Right ventricle myocardium inferior (tissue), 1 donor: ENCODE results near the gene ZNF304. TPM values are rescaled to one million over a fixed set of nuclear protein-coding genes. Genes with fewer than 3 reads are reported as not detected.
A peak's percentile ranks its signal among the peaks of the same experiment; 100 is the strongest.
"Not testable (repeated sequence)": the region's sequence is repeated elsewhere in the genome, so short reads cannot be mapped to it uniquely, and the experiment has no call there.

Source experiments
- ATAC-seq: fragments of 200-7000 bp; cut with Tn5 transposase; one replicate; pipeline ENCODE4 v1.9.1; 2020; ENCODE audit warnings: mild to moderate bottlenecking, moderate library complexity
- DNase-seq: peaks from one replicate; pipeline ENCODE4 v3.0.0; 2021; ENCODE audit errors: missing footprints
- intact Hi-C: fragments of 100-400 bp; cut with DNase I; formaldehyde crosslinking; loops from one replicate; pipeline ENCODE4 v1.11.0; 2022
- total RNA-seq: library from RNA; stranded (reverse); fragmentation: NEBNext Ultra II Directional; extraction: Animal tissue kit (Norgen Biotek cat#: 25700); gene quantifications from one replicate; pipeline ENCODE4 v1.2.1, GENCODE V29; 2021
- donor health status: DM: no; HTN: yes; CAD: no; lungs with severe emphysema.

Gene ZNF304
- total RNA-seq, 1 donor from 2014 or later = 7.8 TPM

DNA sequence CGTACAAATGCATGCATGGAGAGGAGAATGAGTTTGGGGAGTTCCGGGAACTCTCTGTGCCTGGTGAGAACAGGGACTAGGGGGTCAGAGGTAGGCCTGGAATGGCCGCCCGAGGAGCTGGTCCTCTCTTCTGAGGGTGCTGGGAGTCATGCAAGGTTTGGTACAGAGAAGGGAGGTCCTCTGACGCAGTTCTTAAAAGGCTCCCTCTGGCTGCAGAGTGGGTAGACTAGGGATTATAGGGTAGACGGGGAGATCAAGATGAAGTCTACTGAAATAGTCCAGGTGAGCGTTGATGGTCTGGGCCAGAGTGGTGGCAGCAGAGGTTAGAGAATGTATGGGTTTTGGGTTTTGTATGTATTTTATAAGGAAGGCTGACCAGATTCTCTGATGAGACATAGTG lies 796 bp downstream of the ZNF304 start:
- ATAC-seq = no peak

DNA sequence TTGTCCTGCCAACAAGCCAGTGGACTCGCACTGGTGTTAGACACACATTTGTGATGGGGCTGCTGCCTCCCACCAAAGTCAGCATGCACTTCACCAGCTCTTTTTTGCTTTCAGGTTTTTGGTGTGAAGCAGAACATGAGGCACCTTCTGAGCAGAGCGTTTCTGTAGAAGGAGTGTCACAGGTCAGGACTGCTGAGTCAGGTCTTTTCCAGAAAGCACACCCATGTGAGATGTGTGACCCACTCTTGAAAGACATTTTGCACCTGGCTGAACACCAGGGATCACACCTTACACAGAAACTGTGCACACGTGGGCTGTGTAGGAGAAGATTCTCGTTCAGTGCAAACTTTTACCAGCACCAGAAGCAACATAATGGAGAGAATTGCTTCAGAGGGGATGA lies 4.8 kb downstream of the ZNF304 start:
- intact Hi-C loops = no loop called here
- ATAC-seq = no peak
- no peak for DNase-seq

More for the DNA sequence above, 796 bp downstream of the ZNF304 start:
- intact Hi-C loops = no loop called here
- no peak for DNase-seq

DNA sequence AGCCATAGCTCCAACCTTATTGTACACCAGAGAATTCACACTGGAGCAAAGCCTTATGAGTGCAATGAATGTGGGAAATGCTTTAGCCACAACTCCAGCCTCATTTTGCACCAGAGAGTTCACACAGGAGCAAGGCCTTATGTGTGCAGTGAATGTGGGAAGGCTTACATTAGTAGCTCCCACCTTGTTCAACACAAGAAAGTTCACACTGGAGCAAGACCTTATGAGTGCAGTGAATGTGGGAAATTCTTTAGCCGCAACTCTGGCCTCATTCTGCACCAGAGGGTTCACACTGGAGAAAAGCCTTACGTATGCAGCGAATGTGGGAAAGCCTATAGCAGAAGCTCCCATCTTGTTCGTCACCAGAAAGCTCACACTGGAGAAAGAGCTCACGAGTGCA lies 6.3 kb downstream of the ZNF304 start:
- ATAC-seq (no peak), DNase-seq (no peak)
- intact Hi-C loops = no loop called here

DNA sequence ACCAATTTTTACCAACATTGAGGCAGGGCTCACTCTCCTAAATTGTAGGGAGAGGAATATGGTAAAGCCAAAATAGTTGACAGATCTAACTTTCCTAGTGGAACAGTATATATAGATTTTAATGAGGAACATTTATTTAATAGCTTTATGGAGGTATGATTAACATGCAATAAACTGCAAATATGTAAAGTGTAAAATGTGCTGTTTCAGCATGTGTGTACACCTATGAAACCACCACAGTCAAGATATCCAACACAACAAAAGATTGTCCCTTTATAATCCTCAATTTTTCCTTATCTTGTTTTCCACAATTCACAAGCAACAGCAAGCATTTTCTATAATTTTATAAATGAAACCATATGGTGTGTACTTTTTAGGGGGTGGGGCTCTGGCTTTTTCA lies 8.2 kb downstream of the ZNF304 start:
- DNase-seq (no peak), ATAC-seq (no peak)
- intact Hi-C loops = no loop called here

DNA sequence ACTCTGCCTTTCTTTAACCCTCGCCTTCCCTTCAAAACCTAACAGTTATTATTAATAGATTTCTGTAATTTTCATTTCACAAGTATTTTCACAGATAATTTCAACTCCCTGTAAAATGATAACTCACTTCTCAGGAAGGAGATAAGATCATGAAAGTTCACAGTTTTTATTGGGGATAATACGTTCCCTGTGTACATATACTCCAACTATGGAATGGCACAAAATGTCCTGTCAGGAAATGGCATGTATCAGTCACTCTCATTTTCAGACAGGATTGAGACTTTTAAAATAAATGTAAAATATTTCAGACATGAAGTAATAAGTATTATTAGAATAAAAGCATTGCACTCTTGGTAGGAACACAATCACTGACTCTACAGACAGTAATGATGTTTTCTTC lies 11.3 kb downstream of the ZNF304 start:
- intact Hi-C loops = loop anchor here (2.0 kb wide), 1 partner anchor 42 kb away; the partner anchor contains the start of gene ZNF543
- no peak for ATAC-seq

DNA sequence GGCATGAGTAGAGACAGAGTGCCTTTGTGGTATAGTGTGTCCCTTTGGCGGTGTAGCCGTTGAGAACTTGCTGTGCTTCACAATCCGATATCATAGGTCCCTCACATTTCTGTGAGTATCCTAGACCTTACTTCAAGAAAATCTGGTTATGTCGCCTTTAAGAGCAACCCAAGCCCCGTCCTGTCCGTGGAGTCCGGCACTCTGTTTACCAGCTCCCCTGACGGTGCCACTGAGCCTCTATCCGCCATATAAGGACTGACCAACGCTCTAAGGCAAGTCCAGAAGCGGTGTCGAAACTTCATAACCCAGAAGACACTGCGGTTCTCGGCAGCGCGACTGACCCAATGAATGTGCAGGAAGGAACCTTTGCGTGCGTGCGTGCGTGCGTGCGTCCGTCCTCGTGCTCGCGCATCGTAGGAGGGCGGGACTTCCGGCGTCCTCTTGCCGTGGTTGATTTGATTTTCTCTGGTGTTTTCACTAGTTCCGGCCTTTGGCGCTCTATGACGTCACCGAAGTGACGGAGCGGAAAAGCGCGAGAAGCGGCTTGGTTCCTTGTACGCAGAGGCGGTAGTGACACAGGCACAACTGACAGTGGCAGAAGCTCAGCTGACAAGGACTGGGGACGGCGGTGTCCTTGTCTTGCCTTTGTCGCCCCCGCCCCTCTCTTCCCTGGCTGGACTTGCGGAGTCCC lies 12.1 kb downstream of the ZNF304 start, which contains the start of the genes TRAPPC2B and ZNF547:
TSS of gene TRAPPC2B (plus strand) at position 555 of the 691 bp plus-strand sequence. CDS start 1,283 bp downstream, outside the sequence.
TSS of gene ZNF547 (plus strand) at position 555 of the 691 bp plus-strand sequence. CDS start 5,005 bp downstream, outside the sequence.
- DNase-seq (peak; percentile 99), ATAC-seq (peak; percentile 97)
- intact Hi-C loops = loop anchor here (2.0 kb wide), 1 partner anchor 42 kb away; the partner anchor contains the start of gene ZNF543

More for the DNA sequence above, 11.3 kb downstream of the ZNF304 start:
- DNase-seq = no peak

DNA sequence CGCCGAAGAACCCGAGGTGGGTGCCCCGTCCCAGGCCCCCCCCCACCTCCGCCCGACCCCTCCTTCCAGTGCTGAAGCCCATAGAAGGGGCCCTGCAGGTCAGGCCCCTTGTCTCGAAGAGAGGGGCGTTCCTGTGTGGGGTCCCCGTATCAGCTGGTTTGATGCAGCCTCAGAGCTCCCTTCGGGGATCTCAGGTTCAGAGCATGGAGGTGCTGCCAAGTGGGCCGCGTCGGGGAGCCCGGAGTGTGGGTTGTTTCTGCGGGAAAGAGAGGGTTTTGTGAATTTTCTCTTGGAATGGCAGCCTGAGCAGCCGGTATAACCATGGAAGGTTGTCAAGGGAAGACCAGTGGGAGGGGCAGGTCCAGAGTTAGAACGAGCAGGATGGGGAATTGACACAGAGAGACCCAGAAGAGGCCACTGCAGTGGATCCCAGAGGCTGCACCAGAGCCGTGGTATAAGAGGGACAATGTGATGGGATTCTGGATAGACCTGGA lies 12.7 kb downstream of the ZNF304 start:
- ATAC-seq (peak; percentile 1), DNase-seq (no peak)
- intact Hi-C loops = loop anchor here (2.0 kb wide), 1 partner anchor 43 kb away; the partner anchor contains the start of gene ZNF543

DNA sequence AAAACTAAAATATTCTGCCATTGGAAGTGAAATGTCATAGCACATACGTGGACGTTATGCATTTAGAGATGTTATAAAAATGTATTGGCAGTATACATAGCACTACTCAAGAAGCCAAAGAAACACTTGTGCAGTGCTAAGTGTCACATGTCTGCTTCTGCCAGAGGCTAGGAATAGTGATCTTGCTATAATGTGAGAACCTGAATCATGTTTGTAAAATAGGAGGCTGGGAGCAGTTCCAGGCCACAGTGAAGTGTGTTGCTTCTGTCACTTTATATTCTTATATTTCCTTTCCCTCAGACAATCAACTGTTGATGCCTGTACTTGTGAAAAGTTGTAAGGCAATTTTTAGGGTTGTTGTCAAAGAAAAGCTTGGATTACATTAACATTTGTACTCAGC lies 15.7 kb downstream of the ZNF304 start:
- ATAC-seq (no peak), DNase-seq (no peak)
- intact Hi-C loops = no loop called here

DNA sequence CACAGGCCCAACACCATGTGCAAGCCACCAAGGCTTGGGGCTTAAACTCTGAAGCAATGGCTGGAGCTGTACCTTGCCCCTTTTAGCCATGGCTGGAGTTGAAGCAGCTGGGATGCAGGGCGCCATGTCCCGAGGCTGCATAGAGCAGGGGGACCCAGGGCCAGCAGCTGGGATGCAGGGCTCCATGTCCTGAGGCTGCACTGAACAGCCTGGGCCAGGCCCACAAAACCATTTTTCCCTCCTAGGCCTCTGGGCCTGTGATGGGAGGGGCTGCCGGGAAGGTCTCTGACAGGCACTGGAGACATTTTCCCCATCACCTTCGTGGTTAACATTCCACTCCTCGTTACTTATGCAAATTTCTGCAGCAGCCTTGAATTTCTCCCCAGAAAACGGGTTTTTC lies 23.1 kb downstream of the ZNF304 start:
- DNase-seq = no peak
- ATAC-seq = no peak
- intact Hi-C loops = no loop called here

DNA sequence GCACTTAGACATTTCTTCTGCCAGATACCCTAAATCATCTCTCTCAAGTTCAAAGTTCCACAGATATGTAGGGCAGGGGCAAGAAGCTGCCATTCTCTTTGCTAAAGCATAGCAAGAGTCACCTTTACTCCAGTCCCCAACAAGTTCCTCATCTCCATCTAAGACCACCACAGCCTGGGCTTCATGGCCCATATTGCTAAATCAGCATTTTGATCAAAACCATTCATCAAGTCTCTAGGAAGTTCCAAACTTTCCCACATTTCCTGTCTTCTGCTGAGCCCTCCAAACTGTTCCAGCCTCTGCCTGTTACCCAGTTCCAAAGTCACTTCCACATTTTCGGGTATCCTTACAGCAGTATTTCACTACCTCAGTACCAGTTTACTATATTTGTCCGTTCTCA lies 23.6 kb downstream of the ZNF304 start:
- DNase-seq, ATAC-seq, intact Hi-C loops: not testable (repeated sequence)

DNA sequence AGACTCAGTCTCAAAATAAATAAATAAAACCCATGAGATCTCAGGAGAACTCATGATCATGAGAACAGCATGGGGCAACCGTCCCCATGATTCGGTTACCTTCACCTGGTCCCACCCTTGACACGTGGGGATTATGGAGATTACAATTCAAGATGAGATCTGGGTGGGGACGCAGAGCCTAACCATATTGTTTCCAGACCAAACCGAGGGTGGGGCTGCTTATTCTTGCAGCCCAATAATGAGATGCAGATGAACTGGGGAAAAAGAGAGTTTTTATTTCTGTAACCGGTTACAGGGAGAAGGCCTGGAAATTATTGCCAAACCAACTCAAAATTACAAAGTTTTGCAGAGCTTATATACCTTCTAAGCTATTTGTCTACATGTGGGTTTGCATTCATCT lies 25.1 kb downstream of the ZNF304 start:
- ATAC-seq (no peak), DNase-seq (no peak)
- intact Hi-C loops = no loop called here

DNA sequence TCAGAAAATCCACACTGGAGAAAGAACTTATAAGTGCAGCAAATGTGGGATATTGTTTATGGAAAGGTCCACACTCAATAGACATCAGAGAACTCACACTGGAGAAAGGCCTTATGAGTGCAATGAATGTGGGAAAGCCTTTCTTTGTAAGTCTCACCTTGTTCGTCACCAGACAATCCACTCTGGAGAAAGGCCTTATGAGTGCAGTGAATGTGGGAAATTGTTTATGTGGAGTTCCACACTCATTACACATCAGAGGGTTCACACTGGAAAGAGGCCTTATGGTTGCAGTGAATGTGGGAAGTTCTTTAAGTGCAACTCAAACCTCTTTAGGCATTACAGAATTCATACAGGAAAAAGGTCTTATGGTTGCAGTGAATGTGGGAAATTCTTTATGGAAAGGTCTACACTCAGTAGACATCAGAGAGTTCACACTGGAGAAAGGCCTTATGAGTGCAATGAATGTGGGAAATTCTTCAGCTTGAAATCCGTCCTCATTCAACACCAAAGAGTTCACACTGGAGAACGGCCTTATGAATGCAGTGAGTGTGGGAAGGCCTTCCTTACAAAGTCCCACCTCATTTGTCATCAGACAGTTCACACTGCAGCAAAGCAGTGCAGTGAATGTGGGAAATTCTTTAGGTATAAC lies 26.6 kb downstream of the ZNF304 start:
- intact Hi-C loops = no loop called here
- no peak for ATAC-seq
- DNase-seq = no peak

DNA sequence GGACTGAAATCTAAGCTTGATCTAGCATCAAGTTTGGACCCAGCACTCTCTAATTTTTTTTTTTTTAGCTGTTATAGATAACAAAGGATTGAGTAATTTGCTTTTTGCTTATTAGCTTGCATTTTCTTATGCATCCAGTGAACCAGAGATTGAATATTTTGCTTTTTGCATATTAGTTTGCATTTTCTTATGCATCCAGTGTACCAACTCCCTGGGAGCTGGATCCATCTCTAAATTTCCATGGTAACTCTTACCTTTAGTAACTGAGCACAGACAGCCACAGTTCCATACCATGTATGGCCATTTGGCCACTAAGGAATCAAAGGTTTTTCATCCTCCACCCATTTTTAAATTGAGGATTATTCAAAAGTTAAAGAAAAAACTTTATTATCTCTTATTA lies 29.9 kb downstream of the ZNF304 start:
- ATAC-seq = no peak
- intact Hi-C loops = no loop called here

DNA sequence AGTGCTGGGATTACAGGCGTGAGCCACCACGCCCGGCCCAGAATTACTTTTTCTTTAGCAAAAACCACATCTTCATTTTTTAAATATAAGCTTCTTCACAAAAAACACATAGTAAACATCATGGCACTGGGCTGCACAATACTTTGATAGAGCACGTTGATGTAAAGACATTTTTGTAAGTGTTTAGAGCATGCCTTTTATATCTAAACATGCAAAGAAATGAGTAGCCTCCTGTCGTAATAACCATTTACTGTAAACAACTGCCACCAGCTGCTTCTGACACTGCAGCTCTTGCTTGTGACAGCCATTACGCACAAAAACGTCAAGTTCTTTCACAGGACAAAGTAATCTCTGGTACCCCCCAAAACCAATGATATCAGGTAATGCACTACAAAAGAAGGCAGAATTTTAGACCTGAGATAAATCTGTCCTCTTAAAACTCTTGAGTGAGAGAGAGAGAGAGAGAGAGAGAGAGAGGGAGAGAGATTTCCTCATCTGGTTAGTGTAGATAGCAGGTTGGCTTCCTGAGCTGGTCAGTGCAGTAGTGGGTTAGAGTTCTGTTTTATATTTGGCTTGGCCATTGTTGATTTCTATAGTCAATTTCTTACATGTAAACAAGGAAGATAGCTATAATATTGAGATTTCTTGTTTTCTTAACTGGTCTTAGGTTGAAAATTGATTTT lies 31.9 kb downstream of the ZNF304 start:
- ATAC-seq (no peak), DNase-seq (no peak)
- intact Hi-C loops = no loop called here

More for the DNA sequence above, 29.9 kb downstream of the ZNF304 start:
- DNase-seq = no peak

DNA sequence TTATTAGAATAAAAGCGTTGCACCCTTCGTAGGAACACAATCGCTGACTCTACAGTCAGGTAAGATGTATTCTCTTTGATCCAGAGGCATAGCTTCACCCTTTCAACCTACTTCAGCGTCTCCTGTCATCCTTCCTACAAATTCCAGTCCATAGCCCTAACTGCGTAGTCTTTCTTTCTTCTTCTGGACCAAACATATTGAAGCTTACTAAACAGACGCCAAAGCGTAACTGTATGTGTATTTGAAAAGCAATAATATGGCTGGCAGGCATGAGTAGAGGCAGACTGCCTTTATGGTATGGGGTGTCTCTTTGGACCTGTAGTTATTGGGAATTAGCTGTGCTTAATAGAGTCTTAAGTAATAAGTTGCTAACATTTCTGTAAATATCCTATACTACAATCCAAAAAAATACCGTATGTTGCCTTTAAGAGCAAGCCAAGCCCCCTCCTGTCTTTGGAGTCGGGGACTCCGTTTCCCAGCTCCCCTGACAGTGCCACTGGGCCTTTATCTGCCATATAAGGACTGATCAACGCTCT lies 38.2 kb downstream of the ZNF304 start:
- intact Hi-C loops = no loop called here
- DNase-seq = no peak
- ATAC-seq = no peak

DNA sequence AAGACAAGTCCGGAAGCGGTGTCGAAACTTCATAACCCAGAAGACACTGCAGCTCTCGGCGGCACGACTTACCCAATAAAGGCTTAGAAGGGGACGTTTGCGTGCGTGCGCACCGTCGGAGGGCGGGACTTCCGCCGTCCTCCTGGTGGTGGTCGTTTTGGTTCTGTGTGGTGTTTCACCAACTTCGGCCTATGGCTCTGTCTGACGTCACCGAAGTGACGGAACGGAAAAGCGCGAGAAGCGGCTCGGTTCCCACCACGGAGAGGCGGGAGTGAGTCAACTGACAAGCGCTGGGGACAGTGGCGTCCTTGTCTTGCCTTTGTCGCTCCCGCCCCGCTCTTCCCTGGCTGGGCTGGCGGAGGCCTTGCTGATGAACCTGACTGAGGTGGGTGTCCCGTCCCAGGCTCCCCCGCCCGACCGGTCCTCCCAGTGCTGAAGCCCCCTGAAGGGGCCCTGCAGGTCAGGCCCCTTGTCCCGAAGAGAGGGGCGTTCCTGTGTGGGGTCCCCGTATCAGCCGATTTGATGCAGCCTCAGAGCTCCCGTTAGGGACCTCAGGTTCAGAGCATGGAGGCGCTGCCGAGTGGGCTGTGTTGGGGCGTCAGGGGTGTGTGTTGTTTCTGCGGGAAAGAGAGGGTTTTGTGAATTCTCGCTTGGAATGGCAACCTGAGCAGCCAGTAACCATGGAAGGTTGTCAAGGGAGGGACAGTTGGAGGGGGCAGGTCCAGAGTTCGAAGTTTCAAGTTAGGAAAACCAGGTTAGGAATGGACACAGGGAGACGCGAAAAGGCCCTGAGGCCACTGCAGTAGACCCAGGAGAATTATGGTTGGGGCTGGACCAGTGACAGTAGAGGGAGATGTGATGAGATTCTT lies 38.9 kb downstream of the ZNF304 start, which contains the start of gene ZNF548:
TSS of gene ZNF548 (plus strand) at position 125 of the 869 bp plus-strand sequence. CDS start at position 371, 246 bp downstream.
- DNase-seq (peak; percentile 97), ATAC-seq (peak; percentile 100)
- intact Hi-C loops = no loop called here

DNA sequence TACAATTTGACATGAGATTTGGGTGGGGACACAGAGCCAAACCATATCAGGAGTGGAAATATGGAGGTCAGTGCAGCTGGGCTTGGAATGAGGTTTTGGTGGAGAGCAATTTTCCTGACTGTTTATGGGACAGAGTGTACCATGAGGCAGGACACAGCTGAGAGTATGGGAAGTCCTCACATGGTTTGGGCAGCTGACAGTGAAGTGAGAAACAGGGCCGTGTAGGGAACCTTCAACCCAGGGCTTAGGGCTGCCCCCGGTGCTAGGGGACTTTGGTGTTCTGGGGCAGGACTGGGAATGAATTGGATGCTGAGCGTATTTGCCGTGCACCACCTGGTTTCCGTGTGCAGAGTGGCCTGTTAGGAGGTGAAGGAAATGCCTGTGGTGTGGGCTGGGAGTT lies 44.6 kb downstream of the ZNF304 start:
- DNase-seq = no peak
- ATAC-seq = no peak
- intact Hi-C loops = no loop called here

DNA sequence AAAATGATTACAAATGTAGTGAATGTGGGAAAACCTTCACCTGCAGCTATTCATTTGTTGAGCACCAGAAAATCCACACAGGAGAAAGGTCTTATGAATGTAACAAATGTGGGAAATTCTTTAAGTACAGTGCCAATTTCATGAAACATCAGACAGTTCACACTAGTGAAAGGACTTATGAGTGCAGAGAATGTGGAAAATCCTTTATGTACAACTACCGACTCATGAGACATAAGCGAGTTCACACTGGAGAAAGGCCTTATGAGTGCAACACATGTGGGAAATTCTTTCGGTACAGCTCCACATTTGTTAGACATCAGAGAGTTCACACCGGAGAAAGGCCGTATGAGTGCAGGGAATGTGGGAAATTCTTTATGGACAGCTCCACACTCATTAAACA lies 47.8 kb downstream of the ZNF304 start:
- intact Hi-C loops = no loop called here
- no peak for ATAC-seq
- DNase-seq = no peak
